Loucy (cell line): Measurements from ENCODE around the gene DNMT1.

ENCODE experiments used
- H2AFZ ChIP-seq: fragments of 200-600 bp; sonication (generic); 2 replicates; pipeline ENCODE4 v1.6.0; 2016; ENCODE audit warnings: antibody characterized with exemption, mild to moderate bottlenecking, low read length, moderate library complexity
- H3F3A ChIP-seq: fragments of 200-600 bp; 2 replicates; pipeline ENCODE4 v1.6.0; 2016; ENCODE audit warnings: antibody characterized with exemption, low read depth, mild to moderate bottlenecking
- H3K27me3 ChIP-seq: fragments of 200-600 bp; sonication (generic); 2 replicates; pipeline ENCODE4 v1.6.1; 2014; ENCODE audit warnings: low read length, mild to moderate bottlenecking; ENCODE audit not compliant: insufficient read depth, poor library complexity, severe bottlenecking
- H3K36me3 ChIP-seq: fragments of 200-600 bp; sonication (generic); 2 replicates; pipeline ENCODE4 v1.6.1; 2016; ENCODE audit warnings: low read length; ENCODE audit not compliant: insufficient read depth
- H3K4me1 ChIP-seq: fragments of 200-600 bp; sonication (generic); 2 replicates; pipeline ENCODE4 v1.5.1; 2014; ENCODE audit warnings: low read length, mild to moderate bottlenecking; ENCODE audit not compliant: insufficient read depth, poor library complexity, severe bottlenecking
- H3K4me2 ChIP-seq: fragments of 200-600 bp; sonication (generic); 2 replicates; pipeline ENCODE4 v1.6.0; 2014; ENCODE audit warnings: antibody characterized with exemption, low read length, low read depth, mild to moderate bottlenecking; ENCODE audit not compliant: poor library complexity, severe bottlenecking
- H3K4me3 ChIP-seq: fragments of 200-600 bp; sonication (generic); 2 replicates; pipeline ENCODE4 v1.5.1; 2014; ENCODE audit warnings: low read length, mild to moderate bottlenecking, mixed read lengths; ENCODE audit not compliant: poor library complexity, severe bottlenecking
- H3K79me2 ChIP-seq: fragments of 200-600 bp; sonication (generic); 2 replicates; pipeline ENCODE4 v1.6.1; 2014; ENCODE audit warnings: low read length; ENCODE audit not compliant: insufficient read depth
- H3K9ac ChIP-seq: fragments of 200-600 bp; sonication (generic); 2 replicates; pipeline ENCODE4 v1.6.0; 2014; ENCODE audit warnings: mild to moderate bottlenecking, low read depth, low read length, moderate library complexity; ENCODE audit not compliant: poor library complexity, severe bottlenecking
- H3K9me2 ChIP-seq: fragments of 200-600 bp; sonication (generic); replicated peaks from 2 replicates; pipeline ENCODE4 v1.6.1; 2016; ENCODE audit warnings: low read depth, low read length, mixed read lengths
- H3K9me3 ChIP-seq: fragments of 200-600 bp; sonication (generic); 2 replicates; pipeline ENCODE4 v1.6.1; 2014; ENCODE audit warnings: mild to moderate bottlenecking, antibody characterized with exemption, low read length, low read depth; ENCODE audit not compliant: insufficient read depth
- H4K20me1 ChIP-seq: fragments of 200-600 bp; sonication (generic); 2 replicates; pipeline ENCODE4 v1.6.0; 2014; ENCODE audit warnings: antibody characterized with exemption, low read length, mild to moderate bottlenecking; ENCODE audit not compliant: insufficient read depth, poor library complexity, severe bottlenecking
- CTCF ChIP-seq: fragments of 200-600 bp; sonication (generic); conservative IDR thresholded peaks from 2 replicates; pipeline ENCODE4 v1.5.1; 2014; ENCODE audit warnings: mild to moderate bottlenecking, antibody characterized with exemption, low read length
- EZH2phosphoT487 ChIP-seq: fragments of 200-600 bp; IDR thresholded peaks from 2 replicates; pipeline ENCODE4 v1.6.1; 2018; ENCODE audit warnings: antibody characterized with exemption, mild to moderate bottlenecking, moderate library complexity, borderline replicate concordance

The DNMT1 gene

GRCh38 chr19:10126213-10126639, 68.5 kb downstream of the DNMT1 start:
- no peak overlapping the region for H2AFZ ChIP-seq
- H3K36me3 ChIP-seq, result peaks cover 10% of the 10 kb centered on the region; the same call in 1 of the 2 replicates
- H3K4me1 ChIP-seq, result no peaks in the 10 kb centered on the region
- TF ChIP-seq EZH2phosphoT487 (no peak), CTCF (no peak)
- no peaks in the 10 kb centered on the region for H3K27me3 ChIP-seq
- no peaks in the 10 kb centered on the region for H3F3A ChIP-seq
- no peaks in the 10 kb centered on the region for H4K20me1 ChIP-seq
- H3K79me2 ChIP-seq, result no peaks in the 10 kb centered on the region
- no peaks in the 10 kb centered on the region for H3K9me2 ChIP-seq
- H3K9me3 ChIP-seq, result no peaks in the 10 kb centered on the region
- no peak overlapping the region for H3K9ac ChIP-seq
- no peak overlapping the region for H3K4me2 ChIP-seq
- H3K4me3 ChIP-seq, result no peak overlapping the region

GRCh38 chr19:10124429-10124828, 70.3 kb downstream of the DNMT1 start:
- no peaks in the 10 kb centered on the region for H3F3A ChIP-seq
- TF ChIP-seq EZH2phosphoT487 (no peak), CTCF (no peak)
- H3K9ac ChIP-seq, result no peak overlapping the region
- H3K4me2 ChIP-seq, result no peak overlapping the region
- H3K9me2 ChIP-seq, result no peaks in the 10 kb centered on the region
- H3K27me3 ChIP-seq, result no peaks in the 10 kb centered on the region
- no peaks in the 10 kb centered on the region for H3K4me1 ChIP-seq
- no peak overlapping the region for H2AFZ ChIP-seq
- peaks cover 5% of the 10 kb centered on the region; the same call in 1 of the 2 replicates for H3K36me3 ChIP-seq
- no peaks in the 10 kb centered on the region for H3K9me3 ChIP-seq
- H3K79me2 ChIP-seq, result peaks cover 2% of the 10 kb centered on the region; the same call in 1 of the 2 replicates
- H3K4me3 ChIP-seq, result no peak overlapping the region
- peaks cover under 1% of the 10 kb centered on the region for H4K20me1 ChIP-seq

GRCh38 chr19:10122045-10122444, 72.7 kb downstream of the DNMT1 start:
- H3K27me3 ChIP-seq, result no peaks in the 10 kb centered on the region
- no peaks in the 10 kb centered on the region for H3F3A ChIP-seq
- no peaks in the 10 kb centered on the region for H3K9me3 ChIP-seq
- H3K9ac ChIP-seq, result no peak overlapping the region
- TF ChIP-seq EZH2phosphoT487 (no peak), CTCF (no peak)
- no peaks in the 10 kb centered on the region for H3K36me3 ChIP-seq
- peaks cover 19% of the 10 kb centered on the region for H4K20me1 ChIP-seq
- no peak overlapping the region for H3K4me2 ChIP-seq
- H3K4me1 ChIP-seq, result peaks cover 7% of the 10 kb centered on the region
- H3K79me2 ChIP-seq, result peaks cover 24% of the 10 kb centered on the region
- H2AFZ ChIP-seq, result no peak overlapping the region
- H3K4me3 ChIP-seq, result no peak overlapping the region
- no peaks in the 10 kb centered on the region for H3K9me2 ChIP-seq
